GM12878 (cell line): Measurements from ENCODE around the gene INA. TPM values are rescaled to one million over a fixed set of nuclear protein-coding genes. Genes with fewer than 3 reads are reported as not detected.

Source experiments
- ATAC-seq: fragments of 200-7000 bp; cut with Tn5 transposase; 3 replicates; pipeline ENCODE4 v1.9.1; 2020; ENCODE audit warnings: mild to moderate bottlenecking, moderate library complexity
- BruUV-seq: library from RNA; stranded (reverse); fragments of 400-500 nt; replicated peaks from 2 replicates; lab custom pipeline; 2021; lab: Mats Ljungman, UMichigan
- CTCF ChIA-PET: fragments of 300-600 bp; sonication (Branson Sonifier 250); formaldehyde crosslinking; extraction: SDS; loops from one replicate; lab custom pipeline; 2021; ENCODE audit warnings: inconsistent platforms; lab: Yijun Ruan, JAX
- POLR2A ChIA-PET: fragments of 350-600 bp; formaldehyde crosslinking; extraction: SDS; loops from one replicate; lab custom pipeline; 2021; ENCODE audit warnings: inconsistent platforms; lab: Charles Lee
- RAD21 ChIA-PET: fragments of 300-600 bp; sonication (Branson Sonifier 250); formaldehyde crosslinking; loops from one replicate; lab custom pipeline; 2023; ENCODE audit warnings: antibody characterized with exemption; ENCODE audit not compliant: unreplicated experiment; lab: Charles Lee
- SMC1A ChIA-PET: fragments of 300-600 bp; sonication (Branson Sonifier 250); formaldehyde crosslinking; loops from one replicate; lab custom pipeline; 2023; ENCODE audit not compliant: unreplicated experiment, uncharacterized antibody; lab: Charles Lee
- DNase-seq: peaks from one replicate; pipeline ENCODE4 v3.0.0-alpha.2; 2011; ENCODE audit warnings: low read depth, low spot score
- FAIRE-seq: peaks from 3 replicates; lab custom pipeline; 2011; peaks lifted over from hg19 to GRCh38; lab: Jason Lieb, UNC
- H2AFZ ChIP-seq: 2 replicates; pipeline ENCODE4 v1.6.0; 2011; ENCODE audit warnings: low read depth, low read length, control low read depth; ENCODE audit not compliant: control insufficient read depth
- H3K27ac ChIP-seq: 2 replicates; pipeline ENCODE4 v1.5.1; 2011; ENCODE audit warnings: control low read depth; ENCODE audit not compliant: control insufficient read depth, insufficient read depth
- H3K27me3 ChIP-seq, 2 experiments: replicated peaks in 1 of 2; 2 replicates each; pipeline versions ENCODE4 v1.6.0 to v1.6.1; 2011; ENCODE audit warnings: low read length in 1 of 2; ENCODE audit not compliant: control insufficient read depth in 2 of 2, insufficient read depth in 2 of 2
- H3K36me3 ChIP-seq, 2 experiments: 2 replicates each; pipeline ENCODE4 v1.5.1; 2011; ENCODE audit warnings: low read length in 1 of 2; ENCODE audit not compliant: control insufficient read depth in 2 of 2, insufficient read depth in 2 of 2
- H3K4me1 ChIP-seq: 2 replicates; pipeline ENCODE4 v1.6.1; 2011; ENCODE audit warnings: mild to moderate bottlenecking, low read length, moderate library complexity, mixed read lengths; ENCODE audit not compliant: control insufficient read depth, insufficient read depth
- H3K4me2 ChIP-seq: 2 replicates; pipeline ENCODE4 v1.6.0; 2011; ENCODE audit warnings: control low read depth; ENCODE audit not compliant: control insufficient read depth, insufficient read depth
- H3K4me3 ChIP-seq: fragments of 200-600 bp; sonication (generic); 2 replicates; pipeline ENCODE4 v1.5.1; 2016
- H3K79me2 ChIP-seq: 2 replicates; pipeline ENCODE4 v1.6.0; 2011; ENCODE audit warnings: low read length; ENCODE audit not compliant: control insufficient read depth, insufficient read depth
- H3K9ac ChIP-seq: 2 replicates; pipeline ENCODE4 v1.8.0; 2011; ENCODE audit warnings: low read length, control low read depth, mixed read lengths; ENCODE audit not compliant: control insufficient read depth, insufficient read depth
- H3K9me3 ChIP-seq: replicated peaks from 3 replicates; pipeline ENCODE4 v1.5.1; 2011; ENCODE audit warnings: mild to moderate bottlenecking, low read length; ENCODE audit not compliant: control insufficient read depth, insufficient read depth
- H4K20me1 ChIP-seq: 2 replicates; pipeline ENCODE4 v1.6.0; 2011; ENCODE audit not compliant: control insufficient read depth, insufficient read depth
- ATF7 ChIP-seq: fragments of 450-650 bp; IDR thresholded peaks from 2 replicates; pipeline ENCODE4 v1.6.1; 2016; ENCODE audit warnings: low read depth, mild to moderate bottlenecking
- EP300 ChIP-seq, 2 experiments: fragments of 150-350 bp in 1 of 2; IDR thresholded peaks; 2 replicates each; pipeline ENCODE4 v1.6.1; 2011 to 2012; ENCODE audit warnings: low read depth in 2 of 2, low read length in 2 of 2, borderline replicate concordance in 1 of 2, improper control_type of control experiment in 1 of 2, inconsistent platforms in 1 of 2; ENCODE audit not compliant: control insufficient read depth in 1 of 2
- NFYB ChIP-seq: IDR thresholded peaks from 2 replicates; pipeline ENCODE4 v1.6.1; 2011; ENCODE audit warnings: low read depth, mild to moderate bottlenecking, low read length, improper control_type of control experiment, moderate library complexity; ENCODE audit not compliant: insufficient read depth
- POLR2AphosphoS2 ChIP-seq: IDR thresholded peaks from 2 replicates; pipeline ENCODE4 v1.6.1; 2011; ENCODE audit warnings: low read depth, mild to moderate bottlenecking, low read length, improper control_type of control experiment, moderate library complexity
- POLR2AphosphoS5 ChIP-seq: IDR thresholded peaks from 2 replicates; pipeline ENCODE4 v1.6.1; 2011; ENCODE audit warnings: mild to moderate bottlenecking, low read length, inconsistent platforms
- RFX5 ChIP-seq: IDR thresholded peaks from 2 replicates; pipeline ENCODE4 v1.6.1; 2011; ENCODE audit warnings: low read depth, low read length, improper control_type of control experiment
- SIN3A ChIP-seq: IDR thresholded peaks from 2 replicates; pipeline ENCODE4 v1.6.1; 2012; ENCODE audit warnings: low read depth, low read length, improper control_type of control experiment
- SREBF1 ChIP-seq: IDR thresholded peaks from 2 replicates; pipeline ENCODE4 v1.6.1; 2012; ENCODE audit warnings: mild to moderate bottlenecking, low read length
- YBX1 ChIP-seq: fragments of 450-650 bp; IDR thresholded peaks from 2 replicates; pipeline ENCODE4 v1.6.1; 2016; ENCODE audit warnings: antibody characterized with exemption
- WGBS: methylation state at CpG from one replicate; pipeline ENCODE4 v1.1.6; 2016; ENCODE audit warnings: low lambda C conversion rate; ENCODE audit not compliant: insufficient replicate concordance, insufficient coverage; ENCODE audit errors: missing lambda C conversion rate; 5-methylcytosine and 5-hydroxymethylcytosine counted together
- in situ Hi-C: fragments of 300-500 bp; cut with MboI; formaldehyde crosslinking; loops from 9 replicates; pipeline ENCODE4 v1.14.3; 2018; ENCODE audit warnings: mixed read lengths
- intact Hi-C: fragments of 100-400 bp; cut with micrococcal nuclease; formaldehyde crosslinking; loops from one replicate; pipeline ENCODE4 v1.14.2; 2022; ENCODE audit not compliant: unreplicated experiment
- polyA plus RNA-seq, 11 experiments: library from polyadenylated mRNA; depleted of rRNA in 4 of 11; unstranded in 6 of 11; stranded (reverse) in 5 of 11; fragments of >200 nt; fragmentation: Nextera tagmentation in 4 of 11; fragmentation: Illumina TruSeq in 1 of 11; extraction: Ambion mirVana in 4 of 11; extraction: Trizol in 1 of 11; gene quantifications; 1 replicate in 1 of 11; 2 replicates in 10 of 11; pipeline versions ENCODE4 v1.2.1 to v1.2.3, GENCODE V29; 2011 to 2016; ENCODE audit warnings: inconsistent platforms in 2 of 11, missing spikeins in 2 of 11, low read depth in 1 of 11
- total RNA-seq, 4 experiments: library from RNA; depleted of rRNA in 3 of 4; stranded (reverse); fragments of >200 nt in 3 of 4; fragmentation: Illumina TruSeq in 1 of 4; extraction: Trizol in 1 of 4; gene quantifications; 2 replicates each; pipeline versions ENCODE4 v1.2.1 to v1.2.3, GENCODE V29; 2013 to 2021
- TF ChIP-seq, protein P1 (sequence below): fragments of 450-650 bp; IDR thresholded peaks from 2 replicates; pipeline ENCODE4 v1.6.1; 2017; ENCODE audit warnings: low read depth, mild to moderate bottlenecking, moderate library complexity
- TF ChIP-seq, protein P2 (sequence below): fragments of 150-350 bp; IDR thresholded peaks from 2 replicates; pipeline ENCODE4 v1.6.1; 2016; ENCODE audit warnings: low read depth, low read length

INA gene
- total and polyA plus RNA-seq, 10 of the 15 experiments (the other 5 are each of a cell fraction or from before 2014, with no cell fraction given), result 0.14 to 0.23 TPM; not detected in 8

DNA sequence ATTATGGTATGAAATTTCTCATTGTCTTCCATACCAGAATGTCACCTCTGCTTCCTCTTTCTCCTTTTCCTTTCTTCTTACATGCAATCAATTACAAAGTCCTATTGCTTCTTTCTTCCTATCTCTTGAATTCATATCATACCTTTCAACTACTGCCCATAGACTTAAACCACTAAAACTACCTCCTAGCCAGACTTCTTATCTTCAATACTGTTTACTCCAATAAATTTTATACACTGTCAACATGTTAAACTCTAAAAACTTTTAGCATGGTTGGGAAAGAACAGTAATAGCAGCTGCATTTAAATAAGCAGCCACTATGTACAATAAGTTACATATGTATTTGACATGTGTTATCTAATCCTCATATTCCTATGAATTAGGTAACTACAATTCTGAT lies 39.1 kb downstream of the INA start (continued):
- TF ChIP-seq POLR2AphosphoS2 (no peak), NFYB (no peak), YBX1 (no peak), SIN3A (no peak), POLR2AphosphoS5 (no peak)
- TF ChIP-seq, protein P1, sequence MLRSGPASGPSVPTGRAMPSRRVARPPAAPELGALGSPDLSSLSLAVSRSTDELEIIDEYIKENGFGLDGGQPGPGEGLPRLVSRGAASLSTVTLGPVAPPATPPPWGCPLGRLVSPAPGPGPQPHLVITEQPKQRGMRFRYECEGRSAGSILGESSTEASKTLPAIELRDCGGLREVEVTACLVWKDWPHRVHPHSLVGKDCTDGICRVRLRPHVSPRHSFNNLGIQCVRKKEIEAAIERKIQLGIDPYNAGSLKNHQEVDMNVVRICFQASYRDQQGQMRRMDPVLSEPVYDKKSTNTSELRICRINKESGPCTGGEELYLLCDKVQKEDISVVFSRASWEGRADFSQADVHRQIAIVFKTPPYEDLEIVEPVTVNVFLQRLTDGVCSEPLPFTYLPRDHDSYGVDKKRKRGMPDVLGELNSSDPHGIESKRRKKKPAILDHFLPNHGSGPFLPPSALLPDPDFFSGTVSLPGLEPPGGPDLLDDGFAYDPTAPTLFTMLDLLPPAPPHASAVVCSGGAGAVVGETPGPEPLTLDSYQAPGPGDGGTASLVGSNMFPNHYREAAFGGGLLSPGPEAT, result no peak
- TF ChIP-seq, protein P2, sequence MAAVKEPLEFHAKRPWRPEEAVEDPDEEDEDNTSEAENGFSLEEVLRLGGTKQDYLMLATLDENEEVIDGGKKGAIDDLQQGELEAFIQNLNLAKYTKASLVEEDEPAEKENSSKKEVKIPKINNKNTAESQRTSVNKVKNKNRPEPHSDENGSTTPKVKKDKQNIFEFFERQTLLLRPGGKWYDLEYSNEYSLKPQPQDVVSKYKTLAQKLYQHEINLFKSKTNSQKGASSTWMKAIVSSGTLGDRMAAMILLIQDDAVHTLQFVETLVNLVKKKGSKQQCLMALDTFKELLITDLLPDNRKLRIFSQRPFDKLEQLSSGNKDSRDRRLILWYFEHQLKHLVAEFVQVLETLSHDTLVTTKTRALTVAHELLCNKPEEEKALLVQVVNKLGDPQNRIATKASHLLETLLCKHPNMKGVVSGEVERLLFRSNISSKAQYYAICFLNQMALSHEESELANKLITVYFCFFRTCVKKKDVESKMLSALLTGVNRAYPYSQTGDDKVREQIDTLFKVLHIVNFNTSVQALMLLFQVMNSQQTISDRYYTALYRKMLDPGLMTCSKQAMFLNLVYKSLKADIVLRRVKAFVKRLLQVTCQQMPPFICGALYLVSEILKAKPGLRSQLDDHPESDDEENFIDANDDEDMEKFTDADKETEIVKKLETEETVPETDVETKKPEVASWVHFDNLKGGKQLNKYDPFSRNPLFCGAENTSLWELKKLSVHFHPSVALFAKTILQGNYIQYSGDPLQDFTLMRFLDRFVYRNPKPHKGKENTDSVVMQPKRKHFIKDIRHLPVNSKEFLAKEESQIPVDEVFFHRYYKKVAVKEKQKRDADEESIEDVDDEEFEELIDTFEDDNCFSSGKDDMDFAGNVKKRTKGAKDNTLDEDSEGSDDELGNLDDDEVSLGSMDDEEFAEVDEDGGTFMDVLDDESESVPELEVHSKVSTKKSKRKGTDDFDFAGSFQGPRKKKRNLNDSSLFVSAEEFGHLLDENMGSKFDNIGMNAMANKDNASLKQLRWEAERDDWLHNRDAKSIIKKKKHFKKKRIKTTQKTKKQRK, result no peak

DNA sequence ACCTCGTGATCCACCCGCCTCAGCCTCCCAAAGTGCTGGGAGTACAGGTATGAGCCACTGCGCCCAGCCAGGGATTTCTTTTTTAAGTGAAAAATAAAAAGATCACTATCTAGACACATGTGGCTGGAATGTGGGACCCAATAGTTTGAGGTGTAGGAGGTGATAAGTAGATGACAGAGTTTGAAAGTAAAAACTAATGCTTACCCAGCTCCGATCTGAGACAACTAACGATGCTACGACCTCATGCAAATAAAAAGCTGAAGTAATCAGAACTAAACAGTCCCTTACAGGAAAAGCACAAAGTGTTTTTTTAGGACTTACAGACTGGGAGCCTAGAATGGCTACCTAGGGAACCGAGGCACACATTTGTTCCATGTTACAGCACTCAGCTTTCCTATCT lies 51.0 kb downstream of the INA start:
- Histone ChIP-seq H3K4me3 (no peak overlapping the region), H3K27me3 (no peaks in the 10 kb centered on the region), H3K4me2 (no peak overlapping the region), H3K9me3 (no peaks in the 10 kb centered on the region), H3K79me2 (no peaks in the 10 kb centered on the region), H3K4me1 (no peaks in the 10 kb centered on the region), H2AFZ (no peak overlapping the region), H3K27ac (no peak overlapping the region), H3K9ac (no peak overlapping the region), H4K20me1 (no peaks in the 10 kb centered on the region), H3K36me3 (peaks cover 2 to 4% of the 10 kb centered on the region in 2 experiments)
- ChIA-PET POLR2A (no interaction called here), CTCF (interaction anchor here (0.6 kb wide), 1 partner anchor 257 kb away, joined by 5 read pairs; no protein-coding TSS in a partner anchor), SMC1A (no interaction called here), RAD21 (no interaction called here)
- peak; percentile 69 for FAIRE-seq
- BruUV-seq, result no TSS peak
- TF ChIP-seq RFX5 (no peak), ATF7 (no peak), EP300 (IDR thresholded peaks at IDR 0.05; ENCODE audit: borderline replicate concordance in 1 of 2, control insufficient read depth in 1 of 2, low read depth in 2 of 2, low read length in 2 of 2) (no peak), SREBF1 (no peak)
- TF ChIP-seq, protein P2, result no peak
- intact Hi-C loops (no loop called here), in situ Hi-C loops (no loop called here)
- 47% methylated on average over 7 of the region's 7 CpGs for WGBS
- ATAC-seq, result no peak
- DNase-seq, result no peak
